ENCODE measurements around the gene SLC8B1.

Gene SLC8B1

GRCh38 chr12:113291586-113291985 lies 43.3 kb downstream of the SLC8B1 start:
- CTCF ChIA-PET, result interaction anchor here (0.7 kb wide), 1 partner anchor 32 kb away, joined by 3 read pairs; no protein-coding TSS in a partner anchor
- H3K27ac ChIP-seq (ENCODE audit: extremely low read depth, low read depth, low read length), result no peak overlapping the region
- H3K9me3 ChIP-seq (ENCODE audit: control insufficient read depth, insufficient read depth, low read depth, low read length), result no peaks in the 10 kb centered on the region
- POLR2A ChIA-PET, result no interaction called here
- no peak overlapping the region for H3K4me3 ChIP-seq (ENCODE audit: low read depth, low read length)
- no peaks in the 10 kb centered on the region for H3K4me1 ChIP-seq (ENCODE audit: control insufficient read depth, insufficient read depth, low read length)
- TF ChIP-seq ZNF777 (tag by site-specific recombination; IDR thresholded peaks at IDR 0.05; ENCODE audit: borderline replicate concordance), result no peak
- no peak for TF ChIP-seq KLF16 (tag by site-specific recombination; IDR thresholded peaks at IDR 0.05)
- TF ChIP-seq ZBTB44 (tag by site-specific recombination; IDR thresholded peaks at IDR 0.05), result no peak
- peaks cover 0 to 13% of the 10 kb centered on the region in 2 experiments; a peak in 2 of 3 replicates for H3K36me3 ChIP-seq (ENCODE audit: control insufficient read depth in 2 of 2, insufficient read depth in 1 of 2, low read length in 2 of 2)

GRCh38 chr12:113290506-113290905 lies 44.4 kb downstream of the SLC8B1 start:
- TF ChIP-seq HOXC10 (CRISPR knock-in tag; IDR thresholded peaks at IDR 0.05) (no peak), KLF1 (tag by site-specific recombination; IDR thresholded peaks at IDR 0.05) (0 out of 2 replicates have a peak, but pooled peaks have one; percentile 12), ZNF239 (tag by site-specific recombination; IDR thresholded peaks at IDR 0.05) (no peak)
- Histone ChIP-seq H3K36me3 (ENCODE audit: control insufficient read depth in 2 of 2, insufficient read depth in 1 of 2, low read length in 2 of 2) (peaks cover 0 to 9% of the 10 kb centered on the region in 2 experiments; a peak in 2 of 3 replicates), H3K9me3 (ENCODE audit: control insufficient read depth, insufficient read depth, low read depth, low read length) (no peaks in the 10 kb centered on the region), H3K27ac (ENCODE audit: extremely low read depth, low read depth, low read length) (no peak overlapping the region), H3K4me3 (ENCODE audit: low read depth, low read length) (no peak overlapping the region), H3K4me1 (ENCODE audit: control insufficient read depth, insufficient read depth, low read length) (no peaks in the 10 kb centered on the region)
- POLR2A ChIA-PET, result interaction anchor here (0.6 kb wide), 1 partner anchor 93 kb away, joined by 3 read pairs; no protein-coding TSS in a partner anchor
- CTCF ChIA-PET, result no interaction called here

GRCh38 chr12:113289361-113289760 lies 45.5 kb downstream of the SLC8B1 start:
- Histone ChIP-seq H3K4me3 (ENCODE audit: low read depth, low read length) (no peak overlapping the region), H3K4me1 (ENCODE audit: control insufficient read depth, insufficient read depth, low read length) (no peaks in the 10 kb centered on the region), H3K9me3 (ENCODE audit: control insufficient read depth, insufficient read depth, low read depth, low read length) (no peaks in the 10 kb centered on the region), H3K27ac (ENCODE audit: extremely low read depth, low read depth, low read length) (no peak overlapping the region), H3K36me3 (ENCODE audit: control insufficient read depth in 2 of 2, insufficient read depth in 1 of 2, low read length in 2 of 2) (peaks cover 0 to 11% of the 10 kb centered on the region in 2 experiments; a peak in 2 of 3 replicates)
- TF ChIP-seq ZXDB (tag by site-specific recombination; IDR thresholded peaks at IDR 0.05) (no peak), ZNF155 (tag by site-specific recombination; IDR thresholded peaks at IDR 0.05) (no peak), ZNF350 (tag by site-specific recombination; IDR thresholded peaks at IDR 0.05) (no peak), HOXC10 (CRISPR knock-in tag; IDR thresholded peaks at IDR 0.05) (no peak), ZSCAN18 (tag by site-specific recombination; IDR thresholded peaks at IDR 0.05) (no peak), ZNF48 (tag by site-specific recombination; IDR thresholded peaks at IDR 0.05) (no peak)
- POLR2A ChIA-PET, result no interaction called here
- CTCF ChIA-PET, result interaction anchor here (0.6 kb wide), 1 partner anchor 240 kb away, joined by 5 read pairs; no protein-coding TSS in a partner anchor

- peaks cover 0 to 11% of the 10 kb centered on the region in 2 experiments; a peak in 2 of 3 replicates for H3K36me3 ChIP-seq (ENCODE audit: control insufficient read depth in 2 of 2, insufficient read depth in 1 of 2, low read length in 2 of 2)
- H3K27ac ChIP-seq (ENCODE audit: extremely low read depth, low read depth, low read length), result no peak overlapping the region
- no peaks in the 10 kb centered on the region for H3K9me3 ChIP-seq (ENCODE audit: control insufficient read depth, insufficient read depth, low read depth, low read length)
- CTCF ChIA-PET, result interaction anchor here (0.6 kb wide), 2 partner anchors 117 to 626 kb away, joined by 3 read pairs; no protein-coding TSS in a partner anchor
- POLR2A ChIA-PET, result no interaction called here
- no peaks in the 10 kb centered on the region for H3K4me1 ChIP-seq (ENCODE audit: control insufficient read depth, insufficient read depth, low read length)
- no peak overlapping the region for H3K4me3 ChIP-seq (ENCODE audit: low read depth, low read length)
- no peak for TF ChIP-seq ZNF514 (tag by site-specific recombination; IDR thresholded peaks at IDR 0.05)
- no peak for TF ChIP-seq IKZF3 (tag by site-specific recombination; IDR thresholded peaks at IDR 0.05)
- TF ChIP-seq ZBTB49 (tag by site-specific recombination; IDR thresholded peaks at IDR 0.05; ENCODE audit: low read depth), result no peak
- TF ChIP-seq ZNF114 (tag by site-specific recombination; IDR thresholded peaks at IDR 0.05), result no peak
- no peak for TF ChIP-seq ZNF558 (tag by site-specific recombination; IDR thresholded peaks at IDR 0.05)
- no peak for TF ChIP-seq ZNF518A (tag by site-specific recombination; conservative IDR thresholded peaks at IDR 0.05; ENCODE audit: low read depth)
- no peak for TF ChIP-seq SALL2 (tag by site-specific recombination; IDR thresholded peaks at IDR 0.05; ENCODE audit: borderline replicate concordance)
Observed at GRCh38 chr12:113287899-113288282, 47.0 kb downstream of the SLC8B1 start.

Data from HEK293 (cell line).